GM12864 (cell line): ENCODE measurements around the gene GMDS.

Experiments
- DNase-seq: peaks from one replicate; pipeline ENCODE4 v3.0.0-alpha.2; 2011; ENCODE audit warnings: low read depth
- H3K4me3 ChIP-seq: 2 replicates; pipeline ENCODE4 v1.5.1; 2011; ENCODE audit warnings: mild to moderate bottlenecking, low read depth, low read length, control low read depth
- TF ChIP-seq, protein P1 (sequence below): IDR thresholded peaks from 2 replicates; pipeline ENCODE4 v1.5.1; 2011; ENCODE audit warnings: low read depth, mild to moderate bottlenecking, moderate library complexity, low read length, control low read depth, inconsistent platforms; ENCODE audit errors: missing control alignments

Gene GMDS

DNA sequence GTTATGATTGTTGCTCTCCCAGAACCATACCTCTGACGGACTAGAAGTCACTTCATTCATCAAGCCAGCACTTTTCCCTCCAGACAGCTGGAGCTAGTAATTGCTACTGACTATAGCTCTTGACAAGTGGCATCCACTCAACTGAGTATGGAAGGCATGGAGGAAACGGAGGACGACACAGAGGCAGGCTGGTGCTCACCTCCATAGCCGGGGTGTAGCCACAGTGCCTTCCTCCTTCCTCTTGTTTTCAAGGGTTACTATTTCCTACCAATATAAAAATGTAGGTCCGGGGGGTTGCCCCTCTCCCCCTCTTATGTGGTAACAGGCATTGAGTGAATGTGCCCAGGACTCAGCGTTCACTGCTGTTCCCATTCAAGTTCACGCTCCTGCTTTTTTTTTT, 659.1 kb downstream of the GMDS start:
- H3K4me3 ChIP-seq, result no peak overlapping the region
- no peak for DNase-seq
- TF ChIP-seq, protein P1, sequence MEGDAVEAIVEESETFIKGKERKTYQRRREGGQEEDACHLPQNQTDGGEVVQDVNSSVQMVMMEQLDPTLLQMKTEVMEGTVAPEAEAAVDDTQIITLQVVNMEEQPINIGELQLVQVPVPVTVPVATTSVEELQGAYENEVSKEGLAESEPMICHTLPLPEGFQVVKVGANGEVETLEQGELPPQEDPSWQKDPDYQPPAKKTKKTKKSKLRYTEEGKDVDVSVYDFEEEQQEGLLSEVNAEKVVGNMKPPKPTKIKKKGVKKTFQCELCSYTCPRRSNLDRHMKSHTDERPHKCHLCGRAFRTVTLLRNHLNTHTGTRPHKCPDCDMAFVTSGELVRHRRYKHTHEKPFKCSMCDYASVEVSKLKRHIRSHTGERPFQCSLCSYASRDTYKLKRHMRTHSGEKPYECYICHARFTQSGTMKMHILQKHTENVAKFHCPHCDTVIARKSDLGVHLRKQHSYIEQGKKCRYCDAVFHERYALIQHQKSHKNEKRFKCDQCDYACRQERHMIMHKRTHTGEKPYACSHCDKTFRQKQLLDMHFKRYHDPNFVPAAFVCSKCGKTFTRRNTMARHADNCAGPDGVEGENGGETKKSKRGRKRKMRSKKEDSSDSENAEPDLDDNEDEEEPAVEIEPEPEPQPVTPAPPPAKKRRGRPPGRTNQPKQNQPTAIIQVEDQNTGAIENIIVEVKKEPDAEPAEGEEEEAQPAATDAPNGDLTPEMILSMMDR, result no peak

DNA sequence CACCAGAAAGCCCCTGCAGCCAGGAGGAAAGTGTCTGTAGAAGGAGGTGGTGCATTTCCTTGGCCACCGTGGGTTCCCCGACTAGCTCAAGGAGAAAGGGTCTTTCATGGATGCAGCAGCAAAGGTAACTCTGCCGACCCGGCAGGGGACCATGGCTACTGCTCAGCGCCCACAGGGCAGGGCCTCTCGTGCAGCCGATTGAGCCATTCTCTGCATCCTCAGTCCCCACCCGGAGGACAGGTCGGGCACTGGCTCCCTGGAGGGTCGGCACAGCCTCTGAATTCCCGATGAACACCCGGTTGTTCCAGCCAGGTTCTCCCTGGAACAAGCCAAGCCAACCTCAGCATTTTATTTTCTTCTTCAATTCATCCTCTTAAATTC, 659.7 kb downstream of the GMDS start:
- H3K4me3 ChIP-seq, result no peak overlapping the region
- TF ChIP-seq, protein P1, result no peak
- DNase-seq, result no peak

DNA sequence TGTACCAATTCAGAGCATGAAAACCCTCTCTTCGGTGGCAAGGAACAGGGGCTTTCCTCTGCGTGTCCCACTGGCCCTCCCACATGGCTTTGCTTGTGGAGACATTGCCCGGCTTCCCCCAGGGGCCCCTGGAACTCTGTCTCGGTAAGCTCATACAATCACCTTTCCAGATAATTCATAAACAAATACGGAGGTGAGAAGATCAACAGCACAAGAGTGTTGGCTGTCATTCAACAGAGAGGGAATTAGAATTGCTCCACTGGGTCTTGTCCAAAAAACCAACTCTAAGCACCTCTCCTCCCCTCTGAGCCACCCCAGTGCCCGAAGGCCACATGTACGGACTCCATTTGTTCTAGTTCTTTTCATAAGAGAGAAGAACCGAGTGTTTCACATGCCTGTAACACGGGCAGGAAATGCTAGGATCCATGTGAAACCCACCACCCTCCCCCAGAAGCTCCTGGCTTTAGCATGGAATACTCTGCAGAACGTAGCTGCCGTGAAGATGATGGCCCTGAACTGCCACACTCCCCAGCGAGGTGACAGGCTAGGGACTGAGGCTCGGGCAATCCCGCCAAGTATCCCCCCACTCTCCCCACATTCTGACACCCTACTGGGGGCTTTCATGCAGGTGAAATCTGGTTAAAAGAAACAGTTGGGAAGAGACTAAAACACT, 660.3 kb downstream of the GMDS start:
- no peak for DNase-seq
- H3K4me3 ChIP-seq, result no peak overlapping the region
- TF ChIP-seq, protein P1, result no peak

DNA sequence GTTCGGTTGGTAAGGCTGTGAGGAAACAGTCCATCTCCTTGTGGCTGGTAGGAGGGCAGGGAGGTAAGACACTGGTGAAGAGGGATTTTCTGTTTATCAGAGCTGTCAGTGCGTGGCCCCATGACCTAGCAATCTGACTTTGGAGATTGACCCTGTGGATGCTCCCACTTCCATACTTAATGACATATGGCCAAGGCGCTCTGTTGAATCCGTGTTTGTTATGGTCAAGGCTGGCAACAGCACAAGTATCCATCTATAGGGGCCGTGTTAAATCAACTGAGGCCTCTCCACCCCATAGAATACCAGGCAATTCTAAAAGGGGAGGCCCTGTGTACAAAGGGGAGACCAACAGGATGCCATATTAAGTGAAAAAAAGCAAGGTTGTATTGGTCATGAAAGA, 661.3 kb downstream of the GMDS start:
- TF ChIP-seq, protein P1, result no peak
- H3K4me3 ChIP-seq, result no peak overlapping the region
- DNase-seq, result no peak

- TF ChIP-seq, protein P1, result no peak
- no peak for DNase-seq
- no peak overlapping the region for H3K4me3 ChIP-seq
These were observed 664.0 kb downstream of the GMDS start for GRCh38 chr6:1581120-1581991.

- DNase-seq, result no peak
- TF ChIP-seq, protein P1, result no peak
- no peak overlapping the region for H3K4me3 ChIP-seq
These were observed 664.8 kb downstream of the GMDS start for GRCh38 chr6:1580585-1580984.

DNA sequence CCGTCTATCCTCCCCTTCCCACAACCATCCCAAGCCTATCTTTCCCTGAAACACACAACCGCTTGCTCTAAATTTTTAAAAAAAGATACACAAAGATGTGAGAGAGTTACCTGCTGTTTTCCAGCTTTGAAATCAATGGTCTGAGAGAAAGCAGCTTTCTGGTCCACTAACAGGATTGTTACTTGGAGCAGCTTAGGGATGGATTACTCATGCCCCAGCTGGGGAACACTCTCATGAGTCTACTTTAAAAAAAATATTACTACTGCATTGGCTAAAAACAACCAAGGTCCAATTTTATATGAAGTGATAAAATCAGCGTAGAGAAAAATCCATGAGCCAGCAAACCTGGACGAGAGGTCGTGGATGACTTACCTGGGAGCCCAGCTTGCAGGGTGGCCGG, 665.3 kb downstream of the GMDS start:
- TF ChIP-seq, protein P1, result no peak
- no peak for DNase-seq
- H3K4me3 ChIP-seq, result no peak overlapping the region
